Colonic mucosa (tissue), 4 donors: ENCODE data around the gene PDZK1. TPM values are rescaled to one million over a fixed set of nuclear protein-coding genes. Genes with fewer than 3 reads are reported as not detected.
"Not testable (repeated sequence)": the region's sequence is repeated elsewhere in the genome, so short reads cannot be mapped to it uniquely, and the experiment has no call there.

Source experiments
- DNase-seq: peaks from one replicate; pipeline ENCODE4 v3.0.0-alpha.2; 2020
- H3K27ac ChIP-seq: fragments of 200-600 bp; one replicate; pipeline ENCODE4 v1.8.0; 2021
- H3K27me3 ChIP-seq: fragments of 200-600 bp; one replicate; pipeline ENCODE4 v1.8.0; 2021
- H3K36me3 ChIP-seq: fragments of 200-600 bp; one replicate; pipeline ENCODE4 v1.8.0; 2021
- H3K4me1 ChIP-seq: fragments of 200-600 bp; one replicate; pipeline ENCODE4 v1.8.0; 2021; ENCODE audit warnings: mild to moderate bottlenecking
- H3K4me3 ChIP-seq: fragments of 200-600 bp; one replicate; pipeline ENCODE4 v1.8.0; 2021
- H3K9ac ChIP-seq, 2 donors: one replicate each; pipeline ENCODE4 v1.7.0; 2013; ENCODE audit warnings: control low read depth in 2 of 2, low read depth in 2 of 2, low read length in 2 of 2
- H3K9me3 ChIP-seq: fragments of 200-600 bp; one replicate; pipeline ENCODE4 v1.8.0; 2021
- CTCF ChIP-seq: fragments of 200-600 bp; IDR thresholded peaks from one replicate; pipeline ENCODE4 v1.8.0; 2022; ENCODE audit warnings: antibody characterized with exemption, mild to moderate bottlenecking
- intact Hi-C: fragments of 100-400 bp; cut with DNase I; formaldehyde crosslinking; loops from one replicate; pipeline ENCODE4 v1.14.1; 2022
- total RNA-seq, 2 donors: library from RNA; stranded (reverse); fragmentation: NEBNext Ultra II Directional in 1 of 2; extraction: Animal tissue kit (Norgen Biotek cat#: 25700) in 1 of 2; gene quantifications; one replicate each; pipeline ENCODE4 v1.2.1, GENCODE V29; 2021
- donor health status: healthy.
- donor health status: DM: no; HTN: no; CAD: no.
- donor health status: DM: no; HTN: no; CAD: no.

PDZK1 gene
- total RNA-seq, 2 donors from 2014 or later: 0.64 to 0.98 TPM

GRCh38 chr1:145736191-145736590 lies 29.0 kb upstream of the PDZK1 start:
- H3K9ac ChIP-seq: no peak overlapping the region
- no peak for DNase-seq

GRCh38 chr1:145730900-145731299 lies 23.7 kb upstream of the PDZK1 start:
- H3K4me1 ChIP-seq: no peaks in the 10 kb centered on the region
- intact Hi-C loops: no loop called here
- H3K9ac ChIP-seq: no peak overlapping the region
- no peak for DNase-seq
- H3K36me3 ChIP-seq: no peaks in the 10 kb centered on the region
- no peaks in the 10 kb centered on the region for H3K9me3 ChIP-seq
- H3K27ac ChIP-seq: no peak overlapping the region
- H3K4me3 ChIP-seq: no peak overlapping the region
- no peak for TF ChIP-seq CTCF
- no peaks in the 10 kb centered on the region for H3K27me3 ChIP-seq

More at GRCh38 chr1:145736191-145736590, 29.0 kb upstream of the PDZK1 start:
- no peaks in the 10 kb centered on the region for H3K36me3 ChIP-seq
- H3K4me3 ChIP-seq: no peak overlapping the region
- H3K27me3 ChIP-seq: no peaks in the 10 kb centered on the region
- no peaks in the 10 kb centered on the region for H3K9me3 ChIP-seq
- H3K4me1 ChIP-seq: no peaks in the 10 kb centered on the region
- no peak for TF ChIP-seq CTCF
- intact Hi-C loops: no loop called here
- H3K27ac ChIP-seq: no peak overlapping the region

GRCh38 chr1:145730467-145730866 lies 23.3 kb upstream of the PDZK1 start:
- Histone ChIP-seq H3K4me1 (no peaks in the 10 kb centered on the region), H3K9me3 (no peaks in the 10 kb centered on the region), H3K27ac (no peak overlapping the region), H3K4me3 (no peak overlapping the region), H3K9ac (no peak overlapping the region), H3K36me3 (no peaks in the 10 kb centered on the region), H3K27me3 (no peaks in the 10 kb centered on the region)
- intact Hi-C loops: no loop called here
- DNase-seq: no peak
- TF ChIP-seq CTCF: no peak

GRCh38 chr1:145729666-145730436 lies 22.7 kb upstream of the PDZK1 start:
- Histone ChIP-seq H3K9me3 (no peaks in the 10 kb centered on the region), H3K4me3 (no peak overlapping the region), H3K27ac (no peak overlapping the region), H3K36me3 (no peaks in the 10 kb centered on the region), H3K9ac (no peak overlapping the region), H3K27me3 (no peaks in the 10 kb centered on the region), H3K4me1 (no peaks in the 10 kb centered on the region)
- no peak for TF ChIP-seq CTCF
- intact Hi-C loops: loop anchor here (10.0 kb wide), 1 partner anchor 135 kb away; no protein-coding TSS in a partner anchor
- DNase-seq: no peak

GRCh38 chr1:145729196-145729595 lies 22.0 kb upstream of the PDZK1 start:
- Histone ChIP-seq H3K27me3 (no peaks in the 10 kb centered on the region), H3K9me3 (no peaks in the 10 kb centered on the region), H3K36me3 (no peaks in the 10 kb centered on the region), H3K4me3 (no peak overlapping the region), H3K4me1 (no peaks in the 10 kb centered on the region), H3K27ac (no peak overlapping the region), H3K9ac (no peak overlapping the region)
- TF ChIP-seq CTCF: no peak
- no peak for DNase-seq
- intact Hi-C loops: loop anchor here (10.0 kb wide), 1 partner anchor 134 kb away; no protein-coding TSS in a partner anchor

GRCh38 chr1:145726193-145726592 lies 19.0 kb upstream of the PDZK1 start:
- H3K9ac ChIP-seq, H3K27me3 ChIP-seq, H3K36me3 ChIP-seq, DNase-seq, H3K27ac ChIP-seq, H3K9me3 ChIP-seq, H3K4me3 ChIP-seq, H3K4me1 ChIP-seq: not testable (repeated sequence)
- intact Hi-C loops: loop anchor here (10.0 kb wide), 1 partner anchor 131 kb away; no protein-coding TSS in a partner anchor
